HepG2 (cell line): ENCODE data around the gene REEP3. TPM values are rescaled to one million over a fixed set of nuclear protein-coding genes. Genes with fewer than 3 reads are reported as not detected.

Experiments
- ATAC-seq: fragments of 200-7000 bp; cut with Tn5 transposase; 3 replicates; pipeline ENCODE4 v1.9.1; 2020; ENCODE audit warnings: mild to moderate bottlenecking, moderate library complexity
- BruUV-seq: library from RNA; stranded (reverse); fragments of 400-500 nt; replicated peaks from 2 replicates; lab custom pipeline; 2021; lab: Mats Ljungman, UMichigan
- CTCF ChIA-PET: fragments of 300-600 bp; formaldehyde crosslinking; extraction: SDS; loops from one replicate; lab custom pipeline; 2021; ENCODE audit warnings: low total read pairs, inconsistent platforms, low intra/inter-chr PET ratio; lab: Yijun Ruan, JAX
- POLR2A ChIA-PET: fragments of 350-600 bp; sonication (Branson Sonifier 250); formaldehyde crosslinking; loops from one replicate; lab custom pipeline; 2020; ENCODE audit warnings: antibody characterized with exemption, inconsistent platforms; lab: Yijun Ruan, JAX
- DNase-seq: peaks from one replicate; pipeline ENCODE4 v3.0.0-alpha.2; 2015; ENCODE audit warnings: low spot score
- FAIRE-seq: peaks from 3 replicates; lab custom pipeline; 2011; peaks lifted over from hg19 to GRCh38; lab: Jason Lieb, UNC
- H2AFZ ChIP-seq: one replicate; pipeline ENCODE4 v1.6.1; 2011; ENCODE audit warnings: low read length, inconsistent platforms
- H3K27ac ChIP-seq: fragments of 300-600 bp; 3 replicates; pipeline ENCODE4 v1.8.0; 2011; ENCODE audit warnings: mixed run types, mild to moderate bottlenecking, mixed read lengths, low read length, inconsistent platforms; ENCODE audit not compliant: insufficient read depth; ENCODE audit errors: extremely low read length
- H3K27me3 ChIP-seq, 2 experiments: fragments of 200-600 bp in 1 of 2; 2 replicates in 1 of 2; 3 replicates in 1 of 2; pipeline versions ENCODE4 v1.6.0 to v1.8.0; 2011; ENCODE audit warnings: low read length in 2 of 2, mild to moderate bottlenecking in 2 of 2, moderate library complexity in 2 of 2, inconsistent platforms in 1 of 2; ENCODE audit not compliant: insufficient read depth in 2 of 2, control insufficient read depth in 1 of 2
- H3K36me3 ChIP-seq, 2 experiments: fragments of 200-600 bp in 1 of 2; replicated peaks in 1 of 2; 2 replicates in 1 of 2; 3 replicates in 1 of 2; pipeline versions ENCODE4 v1.5.1 to v1.8.0; 2011; ENCODE audit warnings: low read length in 2 of 2, inconsistent platforms in 1 of 2; ENCODE audit not compliant: insufficient read depth in 2 of 2, control insufficient read depth in 1 of 2
- H3K4me1 ChIP-seq: 2 replicates; pipeline ENCODE4 v1.5.1; 2012; ENCODE audit warnings: low read length, inconsistent platforms; ENCODE audit not compliant: insufficient read depth
- H3K4me2 ChIP-seq: 2 replicates; pipeline ENCODE4 v1.6.0; 2011; ENCODE audit warnings: low read depth, low read length, inconsistent platforms
- H3K4me3 ChIP-seq, 3 experiments: fragments of 200-600 bp in 1 of 3; sonication (generic), shearing (Covaris generic) in 1 of 3; replicated peaks in 1 of 3; 2 replicates each; pipeline ENCODE4 v1.5.1; 2011 to 2016; ENCODE audit warnings: low read length in 3 of 3, inconsistent platforms in 2 of 3, low read depth in 2 of 3, mild to moderate bottlenecking in 2 of 3, control low read depth in 1 of 3, mixed read lengths in 1 of 3; ENCODE audit not compliant: insufficient read depth in 1 of 3
- H3K79me2 ChIP-seq: one replicate; pipeline ENCODE4 v1.6.1; 2011; ENCODE audit warnings: low read length, inconsistent platforms; ENCODE audit not compliant: insufficient read depth
- H3K9ac ChIP-seq: 2 replicates; pipeline ENCODE4 v1.6.0; 2011; ENCODE audit warnings: mild to moderate bottlenecking, low read depth, low read length, inconsistent platforms; ENCODE audit not compliant: insufficient read depth
- H3K9me3 ChIP-seq: 2 replicates; pipeline ENCODE4 v1.5.1; 2012; ENCODE audit warnings: mild to moderate bottlenecking, low read length
- H4K20me1 ChIP-seq: 2 replicates; pipeline ENCODE4 v1.6.0; 2011; ENCODE audit warnings: inconsistent platforms, mild to moderate bottlenecking, low read length, moderate library complexity; ENCODE audit not compliant: insufficient read depth
- CEBPG ChIP-seq: IDR thresholded peaks from 2 replicates; pipeline ENCODE4 v1.6.1; 2016
- MXD4 ChIP-seq: IDR thresholded peaks from 2 replicates; pipeline ENCODE4 v1.6.1; 2016; ENCODE audit warnings: mild to moderate bottlenecking, missing biosample characterization, missing genetic modification reagents
- NFRKB ChIP-seq: fragments of 450-650 bp; IDR thresholded peaks from 2 replicates; pipeline ENCODE4 v1.6.1; 2017
- NFYB ChIP-seq: sonication (generic); formaldehyde crosslinking; IDR thresholded peaks from 2 replicates; pipeline ENCODE4 v1.4.0; 2020; ENCODE audit warnings: missing genetic modification reagents
- PHF21A ChIP-seq: sonication (generic); formaldehyde crosslinking; IDR thresholded peaks from 2 replicates; pipeline ENCODE4 v1.5.0; 2020; ENCODE audit warnings: mild to moderate bottlenecking, missing genetic modification reagents
- SMARCE1 ChIP-seq: fragments of 450-650 bp; IDR thresholded peaks from 2 replicates; pipeline ENCODE4 v1.6.1; 2017; ENCODE audit warnings: borderline replicate concordance
- XRCC5 ChIP-seq: fragments of 200-400 bp; formaldehyde crosslinking; optimal IDR thresholded peaks from 2 replicates; pipeline ENCODE3; 2017; ENCODE audit warnings: mild to moderate bottlenecking, low read length
- ZBTB38 ChIP-seq: sonication (generic); formaldehyde crosslinking; IDR thresholded peaks from 2 replicates; pipeline ENCODE4 v1.5.1; 2020; ENCODE audit warnings: mild to moderate bottlenecking, missing genetic modification reagents
- ZFP41 ChIP-seq: sonication (generic); formaldehyde crosslinking; IDR thresholded peaks from 2 replicates; pipeline ENCODE4 v1.4.0; 2020; ENCODE audit warnings: mild to moderate bottlenecking, missing genetic modification reagents, borderline replicate concordance
- ZFX ChIP-seq: sonication (generic); formaldehyde crosslinking; IDR thresholded peaks from 2 replicates; pipeline ENCODE4 v1.4.0; 2020; ENCODE audit warnings: mild to moderate bottlenecking, low read depth, missing genetic modification reagents, moderate library complexity
- ZNF121 ChIP-seq: sonication (generic); formaldehyde crosslinking; IDR thresholded peaks from 2 replicates; pipeline ENCODE4 v1.5.0; 2020; ENCODE audit warnings: mild to moderate bottlenecking, missing genetic modification reagents
- ZNF557 ChIP-seq: sonication (generic); formaldehyde crosslinking; IDR thresholded peaks from 2 replicates; pipeline ENCODE4 v1.4.0; 2020; ENCODE audit warnings: missing genetic modification reagents
- ZNF670 ChIP-seq: sonication (generic); formaldehyde crosslinking; IDR thresholded peaks from 2 replicates; pipeline ENCODE4 v1.8.0; 2022; ENCODE audit warnings: mild to moderate bottlenecking, missing genetic modification reagents, borderline replicate concordance
- ZNF883 ChIP-seq: sonication (generic); formaldehyde crosslinking; IDR thresholded peaks from 2 replicates; pipeline ENCODE4 v1.5.1; 2020; ENCODE audit warnings: mild to moderate bottlenecking, missing genetic modification reagents; ENCODE audit errors: not compliant biosample characterization
- WGBS: methylation state at CpG from one replicate; pipeline ENCODE4 v1.1.6; 2017; ENCODE audit warnings: low lambda C conversion rate; 5-methylcytosine and 5-hydroxymethylcytosine counted together
- in situ Hi-C: cut with HindIII; loops from 2 replicates; pipeline ENCODE4 v1.10.0; 2017; ENCODE audit warnings: low pct_unique_long_range_greater_than_20kb; ENCODE audit not compliant: extremely low pct_ligation_motif_present
- intact Hi-C: fragments of 100-400 bp; cut with micrococcal nuclease; formaldehyde crosslinking; loops from one replicate; pipeline ENCODE4 v1.10.0; 2022; ENCODE audit not compliant: unreplicated experiment
- polyA plus RNA-seq, 8 experiments: library from polyadenylated mRNA; depleted of rRNA in 3 of 8; stranded (reverse) in 7 of 8; unstranded in 1 of 8; fragments of >200 nt; fragmentation: Illumina TruSeq in 4 of 8; extraction: Trizol in 4 of 8; gene quantifications; 2 replicates each; pipeline versions ENCODE4 v1.2.1 to v1.2.3, GENCODE V29; 2011 to 2016; ENCODE audit warnings: low read depth in 4 of 8, missing spikeins in 1 of 8, mixed read lengths in 1 of 8; ENCODE audit not compliant: insufficient read depth in 1 of 8
- total RNA-seq, 5 experiments: library from RNA; depleted of rRNA; stranded (reverse); fragments of >200 nt; fragmentation: Illumina TruSeq; extraction: Trizol; gene quantifications; 2 replicates each; pipeline ENCODE4 v1.2.3, GENCODE V29; 2016; ENCODE audit warnings: low read depth in 1 of 5
- TF ChIP-seq, protein P1 (sequence below): IDR thresholded peaks from 2 replicates; pipeline ENCODE4 v1.6.1; 2016; ENCODE audit warnings: control low read depth
- TF ChIP-seq, protein P2 (sequence below): sonication (generic); formaldehyde crosslinking; IDR thresholded peaks from 2 replicates; pipeline ENCODE4 v1.9.0; 2021; ENCODE audit warnings: missing genetic modification reagents, borderline replicate concordance
- TF ChIP-seq, protein P3 (sequence below): sonication (generic); formaldehyde crosslinking; IDR thresholded peaks from 2 replicates; pipeline ENCODE4 v1.8.1; 2023; ENCODE audit warnings: missing genetic modification reagents, mild to moderate bottlenecking, borderline replicate concordance

The REEP3 gene
- total and polyA plus RNA-seq, 2 of the 13 experiments (the other 11 are each of a cell fraction or from before 2014, with no cell fraction given), result 7.1 to 31.4 TPM

DNA sequence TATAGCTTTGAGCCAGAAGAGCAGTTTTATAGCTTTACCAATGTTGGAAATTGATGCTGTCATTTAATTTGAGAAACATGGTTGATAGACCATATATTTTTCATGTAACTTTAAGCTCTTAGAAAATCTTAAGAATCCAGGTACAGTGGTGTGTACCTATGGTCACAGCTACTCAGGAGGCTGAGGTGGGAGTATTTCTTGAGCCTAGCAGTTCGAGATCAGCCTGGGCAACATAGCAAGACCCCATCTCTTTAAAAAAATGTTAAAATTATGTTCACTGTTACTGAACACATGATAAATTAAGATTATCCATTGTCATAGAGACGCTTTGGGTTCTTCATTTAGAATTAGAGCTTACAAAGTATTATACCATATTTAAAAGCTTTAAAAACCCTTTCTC lies 18.2 kb downstream of the REEP3 start:
- BruUV-seq, result no TSS peak
- no peaks in the 10 kb centered on the region for H3K4me1 ChIP-seq
- peaks cover 10% of the 10 kb centered on the region for H3K79me2 ChIP-seq
- DNase-seq (no peak), ATAC-seq (no peak), FAIRE-seq (no peak)
- WGBS, result 93% methylated on average over 2 of the region's 2 CpGs
- no peak overlapping the region for H2AFZ ChIP-seq
- TF ChIP-seq NFRKB (no peak), ZNF121 (CRISPR knock-in tag) (0 out of 2 replicates have a peak, but pooled peaks have one; percentile 45), ZNF883 (no peak)
- no peak overlapping the region for H3K4me3 ChIP-seq
- H3K9ac ChIP-seq, result no peak overlapping the region
- no peaks in the 10 kb centered on the region for H3K36me3 ChIP-seq
- intact Hi-C loops (no loop called here), in situ Hi-C loops (no loop called here)
- H3K27ac ChIP-seq, result no peak overlapping the region
- no peaks in the 10 kb centered on the region for H3K9me3 ChIP-seq
- H3K27me3 ChIP-seq, result no peaks in the 10 kb centered on the region
- ChIA-PET POLR2A (no interaction called here), CTCF (no interaction called here)
- no peak overlapping the region for H3K4me2 ChIP-seq
- no peaks in the 10 kb centered on the region for H4K20me1 ChIP-seq

DNA sequence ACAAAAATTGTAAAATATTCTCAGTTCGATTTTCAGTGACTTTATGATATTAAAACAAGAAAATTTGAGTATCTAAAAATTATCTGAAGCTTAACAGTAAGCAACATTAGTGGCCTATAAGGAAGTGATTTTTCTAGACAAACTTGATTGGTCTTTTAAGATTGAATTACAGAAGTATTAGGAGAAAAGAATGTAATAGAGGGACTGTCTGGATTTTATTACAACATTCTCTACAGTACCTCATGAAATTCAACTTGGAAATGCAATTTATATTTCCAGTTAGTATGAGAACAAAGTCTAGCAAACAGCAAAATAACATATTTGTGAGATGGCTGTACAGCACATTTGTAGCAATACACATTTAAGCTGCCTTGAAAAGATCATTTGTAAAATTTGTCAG lies 18.8 kb downstream of the REEP3 start:
- Histone ChIP-seq H4K20me1 (no peaks in the 10 kb centered on the region), H3K36me3 (no peaks in the 10 kb centered on the region), H3K9ac (no peak overlapping the region), H3K27me3 (no peaks in the 10 kb centered on the region), H3K4me2 (no peak overlapping the region), H3K9me3 (no peaks in the 10 kb centered on the region), H3K4me1 (no peaks in the 10 kb centered on the region), H2AFZ (no peak overlapping the region), H3K27ac (no peak overlapping the region), H3K4me3 (no peak overlapping the region), H3K79me2 (peaks cover 10% of the 10 kb centered on the region)
- TF ChIP-seq, protein P1, sequence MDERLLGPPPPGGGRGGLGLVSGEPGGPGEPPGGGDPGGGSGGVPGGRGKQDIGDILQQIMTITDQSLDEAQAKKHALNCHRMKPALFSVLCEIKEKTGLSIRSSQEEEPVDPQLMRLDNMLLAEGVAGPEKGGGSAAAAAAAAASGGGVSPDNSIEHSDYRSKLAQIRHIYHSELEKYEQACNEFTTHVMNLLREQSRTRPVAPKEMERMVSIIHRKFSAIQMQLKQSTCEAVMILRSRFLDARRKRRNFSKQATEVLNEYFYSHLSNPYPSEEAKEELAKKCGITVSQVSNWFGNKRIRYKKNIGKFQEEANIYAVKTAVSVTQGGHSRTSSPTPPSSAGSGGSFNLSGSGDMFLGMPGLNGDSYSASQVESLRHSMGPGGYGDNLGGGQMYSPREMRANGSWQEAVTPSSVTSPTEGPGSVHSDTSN (CRISPR knock-in tag), result no peak
- TF ChIP-seq ZNF670 (CRISPR knock-in tag), result no peak
- TF ChIP-seq MXD4 (CRISPR knock-in tag), result no peak
- TF ChIP-seq, protein P2, sequence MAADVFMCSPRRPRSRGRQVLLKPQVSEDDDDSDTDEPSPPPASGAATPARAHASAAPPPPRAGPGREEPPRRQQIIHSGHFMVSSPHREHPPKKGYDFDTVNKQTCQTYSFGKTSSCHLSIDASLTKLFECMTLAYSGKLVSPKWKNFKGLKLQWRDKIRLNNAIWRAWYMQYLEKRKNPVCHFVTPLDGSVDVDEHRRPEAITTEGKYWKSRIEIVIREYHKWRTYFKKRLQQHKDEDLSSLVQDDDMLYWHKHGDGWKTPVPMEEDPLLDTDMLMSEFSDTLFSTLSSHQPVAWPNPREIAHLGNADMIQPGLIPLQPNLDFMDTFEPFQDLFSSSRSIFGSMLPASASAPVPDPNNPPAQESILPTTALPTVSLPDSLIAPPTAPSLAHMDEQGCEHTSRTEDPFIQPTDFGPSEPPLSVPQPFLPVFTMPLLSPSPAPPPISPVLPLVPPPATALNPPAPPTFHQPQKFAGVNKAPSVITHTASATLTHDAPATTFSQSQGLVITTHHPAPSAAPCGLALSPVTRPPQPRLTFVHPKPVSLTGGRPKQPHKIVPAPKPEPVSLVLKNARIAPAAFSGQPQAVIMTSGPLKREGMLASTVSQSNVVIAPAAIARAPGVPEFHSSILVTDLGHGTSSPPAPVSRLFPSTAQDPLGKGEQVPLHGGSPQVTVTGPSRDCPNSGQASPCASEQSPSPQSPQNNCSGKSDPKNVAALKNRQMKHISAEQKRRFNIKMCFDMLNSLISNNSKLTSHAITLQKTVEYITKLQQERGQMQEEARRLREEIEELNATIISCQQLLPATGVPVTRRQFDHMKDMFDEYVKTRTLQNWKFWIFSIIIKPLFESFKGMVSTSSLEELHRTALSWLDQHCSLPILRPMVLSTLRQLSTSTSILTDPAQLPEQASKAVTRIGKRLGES, result no peak
- no peak for TF ChIP-seq SMARCE1
- no peak for TF ChIP-seq XRCC5
- no peak for TF ChIP-seq ZBTB38 (CRISPR knock-in tag)
- TF ChIP-seq PHF21A (CRISPR knock-in tag), result no peak
- TF ChIP-seq ZFX (CRISPR knock-in tag), result no peak
- TF ChIP-seq NFYB, result no peak
- TF ChIP-seq ZFP41 (CRISPR knock-in tag), result no peak
- no peak for TF ChIP-seq CEBPG (CRISPR knock-in tag)
- TF ChIP-seq ZNF557, result no peak
- TF ChIP-seq, protein P3, sequence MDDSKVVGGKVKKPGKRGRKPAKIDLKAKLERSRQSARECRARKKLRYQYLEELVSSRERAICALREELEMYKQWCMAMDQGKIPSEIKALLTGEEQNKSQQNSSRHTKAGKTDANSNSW (CRISPR knock-in tag), result no peak
- intact Hi-C loops, result no loop called here
- in situ Hi-C loops, result no loop called here
- no peak for ATAC-seq
- FAIRE-seq, result no peak
- no peak for DNase-seq
- ChIA-PET POLR2A (no interaction called here), CTCF (no interaction called here)
- WGBS, result 42% methylated on average over 1 of the region's 1 CpG
- no TSS peak for BruUV-seq
